LNCaP clone FGC (cell line): Measurements from ENCODE around the gene CDC25A.
"Not testable (repeated sequence)": the region's sequence is repeated elsewhere in the genome, so short reads cannot be mapped to it uniquely, and the experiment has no call there.

ENCODE experiments used
- DNase-seq: peaks from one replicate; pipeline ENCODE4 v3.0.0-alpha.2; 2011; ENCODE audit warnings: low read depth
- H3K4me3 ChIP-seq: 2 replicates; pipeline ENCODE4 v1.5.1; 2011; ENCODE audit warnings: mild to moderate bottlenecking, low read depth, low read length, control low read depth
- CTCF ChIP-seq: IDR thresholded peaks from 2 replicates; pipeline ENCODE4 v1.5.1; 2012; ENCODE audit warnings: mild to moderate bottlenecking; ENCODE audit not compliant: control insufficient read depth, insufficient read depth; ENCODE audit errors: extremely low read depth

The CDC25A gene

GRCh38 chr3:48118322-48118721, 69.9 kb downstream of the CDC25A start:
- no peak for TF ChIP-seq CTCF
- no peak overlapping the region for H3K4me3 ChIP-seq
- DNase-seq = no peak

- no peak for TF ChIP-seq CTCF
- no peak overlapping the region for H3K4me3 ChIP-seq
- no peak for DNase-seq
These were observed 75.4 kb downstream of the CDC25A start for GRCh38 chr3:48112813-48113212.

GRCh38 chr3:48112108-48112791, 76.0 kb downstream of the CDC25A start:
- not testable (repeated sequence) for DNase-seq

GRCh38 chr3:48110463-48110862, 77.8 kb downstream of the CDC25A start:
- no peak for TF ChIP-seq CTCF
- no peak overlapping the region for H3K4me3 ChIP-seq
- no peak for DNase-seq

More at GRCh38 chr3:48112108-48112791, 76.0 kb downstream of the CDC25A start:
- not testable (repeated sequence) for H3K4me3 ChIP-seq

- TF ChIP-seq CTCF = no peak
- no peak for DNase-seq
- no peak overlapping the region for H3K4me3 ChIP-seq
These were observed 81.0 kb downstream of the CDC25A start for GRCh38 chr3:48107227-48107626.
